T-helper 2 cell treated with Interferon-gamma antibody and Interleukin-4, amounts not matched to agents 100 ng/mL and 5 ng/mL, for 36 hours (primary cell): ENCODE data around the gene RNASEL. TPM values are rescaled to one million over a fixed set of nuclear protein-coding genes. Genes with fewer than 3 reads are reported as not detected.
"Not testable (repeated sequence)": the region's sequence is repeated elsewhere in the genome, so short reads cannot be mapped to it uniquely, and the experiment has no call there.

Experiments used
- intact Hi-C: fragments of 100-400 bp; cut with micrococcal nuclease; formaldehyde crosslinking; loops from one replicate; pipeline ENCODE4 v1.15.1; 2023
- total RNA-seq: library from RNA; stranded (reverse); gene quantifications from 2 replicates; pipeline ENCODE4 v1.2.3, GENCODE V29; 2022

RNASEL gene
- 4.6 and 5.1 TPM in 2 replicates for total RNA-seq

GRCh38 chr1:182588500-182589396 is at the start of gene RNASEL:
TSS of gene RNASEL (minus strand) at chr1:182589256. CDS start at chr1:182586806, 2,450 bp downstream.
- intact Hi-C loops, result loop anchor here (1.0 kb wide), 4 partner anchors 16 to 559 kb away; partner anchors contain the start of genes DHX9 and RGS16

- intact Hi-C loops, result no loop called here
Observed at GRCh38 chr1:182637769-182638168, 48.7 kb upstream of the RNASEL start.

GRCh38 chr1:182635871-182636270 is 46.8 kb upstream of the RNASEL start:
- intact Hi-C loops, result no loop called here

GRCh38 chr1:182634306-182635072 is 45.4 kb upstream of the RNASEL start:
- intact Hi-C loops, result no loop called here

GRCh38 chr1:182633657-182634281 is 44.7 kb upstream of the RNASEL start:
- intact Hi-C loops, result no loop called here

GRCh38 chr1:182633031-182633430 is 44.0 kb upstream of the RNASEL start:
- intact Hi-C loops, result no loop called here

- intact Hi-C loops, result not testable (repeated sequence)
Observed at GRCh38 chr1:182632441-182632857, 43.4 kb upstream of the RNASEL start.

- intact Hi-C loops, result no loop called here
Observed at GRCh38 chr1:182631954-182632353, 42.9 kb upstream of the RNASEL start.

- intact Hi-C loops, result no loop called here
Observed at GRCh38 chr1:182631053-182631677, 42.1 kb upstream of the RNASEL start.

GRCh38 chr1:182630586-182630985 is 41.5 kb upstream of the RNASEL start:
- intact Hi-C loops, result no loop called here

GRCh38 chr1:182629499-182630096 is 40.5 kb upstream of the RNASEL start:
- intact Hi-C loops, result no loop called here

GRCh38 chr1:182629080-182629479 is 40.0 kb upstream of the RNASEL start:
- intact Hi-C loops, result no loop called here

GRCh38 chr1:182628657-182629056 is 39.6 kb upstream of the RNASEL start:
- intact Hi-C loops, result no loop called here

GRCh38 chr1:182627622-182628021 is 38.6 kb upstream of the RNASEL start:
- intact Hi-C loops, result no loop called here

GRCh38 chr1:182626527-182626926 is 37.5 kb upstream of the RNASEL start:
- intact Hi-C loops, result no loop called here

- intact Hi-C loops, result no loop called here
Observed at GRCh38 chr1:182625719-182626504, 36.9 kb upstream of the RNASEL start.

GRCh38 chr1:182625024-182625423 is 36.0 kb upstream of the RNASEL start:
- intact Hi-C loops, result no loop called here

- intact Hi-C loops, result loop anchor here (1.0 kb wide), 1 partner anchor 8 kb away; no protein-coding TSS in a partner anchor
Observed at GRCh38 chr1:182624577-182624976, 35.5 kb upstream of the RNASEL start.

- intact Hi-C loops, result no loop called here
Observed at GRCh38 chr1:182622901-182623528, 34.0 kb upstream of the RNASEL start.
